H4 (cell line): ENCODE results near the gene OVOL3. TPM values are rescaled to one million over a fixed set of nuclear protein-coding genes. Genes with fewer than 3 reads are reported as not detected.

ENCODE experiments used
- total RNA-seq: library from RNA; depleted of rRNA; stranded (reverse); fragments of >200 nt; shearing (Covaris generic); gene quantifications from 2 replicates; pipeline ENCODE4 v1.2.3, GENCODE V29; 2014; rRNA removed

The OVOL3 gene
- total RNA-seq, 1 experiment from 2014 or later = not detected

Other genes starting within 250 kb of the OVOL3 start
- gene APLP1, start 242.6 kb upstream of the OVOL3 start, total RNA-seq = 28.7 and 45.8 TPM in 2 replicates
- 1.4 and 1.8 TPM in 2 replicates for gene NFKBID, start 210.6 kb upstream of the OVOL3 start, total RNA-seq
- not detected in 2 replicates for gene HCST, start 208.6 kb upstream of the OVOL3 start, total RNA-seq
- not detected in 2 replicates for gene TYROBP, start 202.8 kb upstream of the OVOL3 start, total RNA-seq
- gene LRFN3, start 174.8 kb upstream of the OVOL3 start, total RNA-seq = 4.6 and 5.6 TPM in 2 replicates
- 40.4 and 61.9 TPM in 2 replicates for gene SDHAF1, start 116.0 kb upstream of the OVOL3 start, total RNA-seq
- 0.60 and 0.94 TPM in 2 replicates for gene SYNE4, start 102.3 kb upstream of the OVOL3 start, total RNA-seq
- 47.7 and 63.7 TPM in 2 replicates for gene ALKBH6, start 96.9 kb upstream of the OVOL3 start, total RNA-seq
- 1.9 and 3.8 TPM in 2 replicates for gene CLIP3, start 78.3 kb upstream of the OVOL3 start, total RNA-seq
- gene THAP8, start 56.9 kb upstream of the OVOL3 start, total RNA-seq = 1.9 and 6.3 TPM in 2 replicates
- gene WDR62, start 56.2 kb upstream of the OVOL3 start, total RNA-seq = 21.5 and 21.9 TPM in 2 replicates
- 192 and 193 TPM in 2 replicates for gene POLR2I, start 3.7 kb downstream of the OVOL3 start, total RNA-seq
- 509 and 536 TPM in 2 replicates for gene TBCB, start 4.3 kb downstream of the OVOL3 start, total RNA-seq
- gene CAPNS1, start 28.9 kb downstream of the OVOL3 start, total RNA-seq = 462 and 482 TPM in 2 replicates
- not detected in 2 replicates for gene COX7A1, start 41.3 kb downstream of the OVOL3 start, total RNA-seq
- 1.4 and 3.8 TPM in 2 replicates for gene ZNF565, start 103.5 kb downstream of the OVOL3 start, total RNA-seq
- 111 and 163 TPM in 2 replicates for gene ZNF146, start 104.0 kb downstream of the OVOL3 start, total RNA-seq